GM12878 (cell line): ENCODE data around the gene SNED1. TPM values are rescaled to one million over a fixed set of nuclear protein-coding genes. Genes with fewer than 3 reads are reported as not detected.

Experiments used
- ATAC-seq: fragments of 200-7000 bp; cut with Tn5 transposase; 3 replicates; pipeline ENCODE4 v1.9.1; 2020; ENCODE audit warnings: mild to moderate bottlenecking, moderate library complexity
- BruUV-seq: library from RNA; stranded (reverse); fragments of 400-500 nt; replicated peaks from 2 replicates; lab custom pipeline; 2021; lab: Mats Ljungman, UMichigan
- CTCF ChIA-PET: fragments of 300-600 bp; sonication (Branson Sonifier 250); formaldehyde crosslinking; extraction: SDS; loops from one replicate; lab custom pipeline; 2021; ENCODE audit warnings: inconsistent platforms; lab: Yijun Ruan, JAX
- POLR2A ChIA-PET: fragments of 350-600 bp; formaldehyde crosslinking; extraction: SDS; loops from one replicate; lab custom pipeline; 2021; ENCODE audit warnings: inconsistent platforms; lab: Charles Lee
- RAD21 ChIA-PET: fragments of 300-600 bp; sonication (Branson Sonifier 250); formaldehyde crosslinking; loops from one replicate; lab custom pipeline; 2023; ENCODE audit warnings: antibody characterized with exemption; ENCODE audit not compliant: unreplicated experiment; lab: Charles Lee
- SMC1A ChIA-PET: fragments of 300-600 bp; sonication (Branson Sonifier 250); formaldehyde crosslinking; loops from one replicate; lab custom pipeline; 2023; ENCODE audit not compliant: unreplicated experiment, uncharacterized antibody; lab: Charles Lee
- DNase-seq: peaks from one replicate; pipeline ENCODE4 v3.0.0-alpha.2; 2011; ENCODE audit warnings: low read depth, low spot score
- FAIRE-seq: peaks from 3 replicates; lab custom pipeline; 2011; peaks lifted over from hg19 to GRCh38; lab: Jason Lieb, UNC
- H2AFZ ChIP-seq: 2 replicates; pipeline ENCODE4 v1.6.0; 2011; ENCODE audit warnings: low read depth, low read length, control low read depth; ENCODE audit not compliant: control insufficient read depth
- H3K27ac ChIP-seq: 2 replicates; pipeline ENCODE4 v1.5.1; 2011; ENCODE audit warnings: control low read depth; ENCODE audit not compliant: control insufficient read depth, insufficient read depth
- H3K27me3 ChIP-seq, 2 experiments: replicated peaks in 1 of 2; 2 replicates each; pipeline versions ENCODE4 v1.6.0 to v1.6.1; 2011; ENCODE audit warnings: low read length in 1 of 2; ENCODE audit not compliant: control insufficient read depth in 2 of 2, insufficient read depth in 2 of 2
- H3K36me3 ChIP-seq, 2 experiments: 2 replicates each; pipeline ENCODE4 v1.5.1; 2011; ENCODE audit warnings: low read length in 1 of 2; ENCODE audit not compliant: control insufficient read depth in 2 of 2, insufficient read depth in 2 of 2
- H3K4me1 ChIP-seq: 2 replicates; pipeline ENCODE4 v1.6.1; 2011; ENCODE audit warnings: mild to moderate bottlenecking, low read length, moderate library complexity, mixed read lengths; ENCODE audit not compliant: control insufficient read depth, insufficient read depth
- H3K4me2 ChIP-seq: 2 replicates; pipeline ENCODE4 v1.6.0; 2011; ENCODE audit warnings: control low read depth; ENCODE audit not compliant: control insufficient read depth, insufficient read depth
- H3K4me3 ChIP-seq: fragments of 200-600 bp; sonication (generic); 2 replicates; pipeline ENCODE4 v1.5.1; 2016
- H3K79me2 ChIP-seq: 2 replicates; pipeline ENCODE4 v1.6.0; 2011; ENCODE audit warnings: low read length; ENCODE audit not compliant: control insufficient read depth, insufficient read depth
- H3K9ac ChIP-seq: 2 replicates; pipeline ENCODE4 v1.8.0; 2011; ENCODE audit warnings: low read length, control low read depth, mixed read lengths; ENCODE audit not compliant: control insufficient read depth, insufficient read depth
- H3K9me3 ChIP-seq: replicated peaks from 3 replicates; pipeline ENCODE4 v1.5.1; 2011; ENCODE audit warnings: mild to moderate bottlenecking, low read length; ENCODE audit not compliant: control insufficient read depth, insufficient read depth
- H4K20me1 ChIP-seq: 2 replicates; pipeline ENCODE4 v1.6.0; 2011; ENCODE audit not compliant: control insufficient read depth, insufficient read depth
- HDAC2 ChIP-seq: fragments of 200-600 bp; sonication (generic); IDR thresholded peaks from 2 replicates; pipeline ENCODE4 v1.6.1; 2017
- MTA2 ChIP-seq: fragments of 450-650 bp; IDR thresholded peaks from 2 replicates; pipeline ENCODE4 v1.6.1; 2016; ENCODE audit warnings: low read depth, mild to moderate bottlenecking, moderate library complexity
- MYB ChIP-seq: fragments of 150-350 bp; IDR thresholded peaks from 2 replicates; pipeline ENCODE4 v1.6.1; 2014; ENCODE audit warnings: mild to moderate bottlenecking, low read depth, low read length, borderline replicate concordance
- NFYB ChIP-seq: IDR thresholded peaks from 2 replicates; pipeline ENCODE4 v1.6.1; 2011; ENCODE audit warnings: low read depth, mild to moderate bottlenecking, low read length, improper control_type of control experiment, moderate library complexity; ENCODE audit not compliant: insufficient read depth
- NR2C1 ChIP-seq: fragments of 450-650 bp; IDR thresholded peaks from 2 replicates; pipeline ENCODE4 v1.6.1; 2017; ENCODE audit warnings: antibody characterized with exemption, mild to moderate bottlenecking, moderate library complexity
- PML ChIP-seq: IDR thresholded peaks from 2 replicates; pipeline ENCODE4 v1.6.1; 2012; ENCODE audit warnings: low read length, inconsistent platforms
- SPI1 ChIP-seq: IDR thresholded peaks from 2 replicates; pipeline ENCODE4 v1.6.1; 2011; ENCODE audit warnings: low read depth, mild to moderate bottlenecking, low read length, moderate library complexity, borderline replicate concordance; ENCODE audit not compliant: insufficient read depth
- SREBF2 ChIP-seq: IDR thresholded peaks from 2 replicates; pipeline ENCODE4 v1.6.1; 2012; ENCODE audit warnings: mild to moderate bottlenecking, low read length
- TCF12 ChIP-seq: IDR thresholded peaks from 2 replicates; pipeline ENCODE4 v1.6.1; 2011; ENCODE audit warnings: low read depth, mild to moderate bottlenecking, low read length
- YBX1 ChIP-seq: fragments of 450-650 bp; IDR thresholded peaks from 2 replicates; pipeline ENCODE4 v1.6.1; 2016; ENCODE audit warnings: antibody characterized with exemption
- YY1 ChIP-seq: IDR thresholded peaks from 2 replicates; pipeline ENCODE4 v1.6.1; 2011; ENCODE audit warnings: low read depth, mild to moderate bottlenecking, low read length
- ZNF687 ChIP-seq: fragments of 450-650 bp; IDR thresholded peaks from 2 replicates; pipeline ENCODE4 v1.6.1; 2017; ENCODE audit warnings: mild to moderate bottlenecking, moderate library complexity
- WGBS: methylation state at CpG from one replicate; pipeline ENCODE4 v1.1.6; 2016; ENCODE audit warnings: low lambda C conversion rate; ENCODE audit not compliant: insufficient replicate concordance, insufficient coverage; ENCODE audit errors: missing lambda C conversion rate; 5-methylcytosine and 5-hydroxymethylcytosine counted together
- in situ Hi-C: fragments of 300-500 bp; cut with MboI; formaldehyde crosslinking; loops from 9 replicates; pipeline ENCODE4 v1.14.3; 2018; ENCODE audit warnings: mixed read lengths
- intact Hi-C: fragments of 100-400 bp; cut with micrococcal nuclease; formaldehyde crosslinking; loops from one replicate; pipeline ENCODE4 v1.14.2; 2022; ENCODE audit not compliant: unreplicated experiment
- polyA plus RNA-seq, 11 experiments: library from polyadenylated mRNA; depleted of rRNA in 4 of 11; unstranded in 6 of 11; stranded (reverse) in 5 of 11; fragments of >200 nt; fragmentation: Nextera tagmentation in 4 of 11; fragmentation: Illumina TruSeq in 1 of 11; extraction: Ambion mirVana in 4 of 11; extraction: Trizol in 1 of 11; gene quantifications; 1 replicate in 1 of 11; 2 replicates in 10 of 11; pipeline versions ENCODE4 v1.2.1 to v1.2.3, GENCODE V29; 2011 to 2016; ENCODE audit warnings: inconsistent platforms in 2 of 11, missing spikeins in 2 of 11, low read depth in 1 of 11
- total RNA-seq, 4 experiments: library from RNA; depleted of rRNA in 3 of 4; stranded (reverse); fragments of >200 nt in 3 of 4; fragmentation: Illumina TruSeq in 1 of 4; extraction: Trizol in 1 of 4; gene quantifications; 2 replicates each; pipeline versions ENCODE4 v1.2.1 to v1.2.3, GENCODE V29; 2013 to 2021

Gene SNED1
- total and polyA plus RNA-seq, 10 of the 15 experiments (the other 5 are each of a cell fraction or from before 2014, with no cell fraction given): 0.05 to 8.4 (median 3.0) TPM

- TF ChIP-seq NFYB: no peak
- no peak for TF ChIP-seq PML
- TF ChIP-seq TCF12: no peak
Observed at GRCh38 chr2:241014224-241014623, 15.8 kb downstream of the SNED1 start (continued).

- no peaks in the 10 kb centered on the region for H3K9me3 ChIP-seq
- H3K4me2 ChIP-seq: no peak overlapping the region
- DNase-seq (no peak), ATAC-seq (no peak), FAIRE-seq (no peak)
- H2AFZ ChIP-seq: no peak overlapping the region
- ChIA-PET POLR2A (no interaction called here), SMC1A (no interaction called here), CTCF (no interaction called here), RAD21 (no interaction called here)
- no peak overlapping the region for H3K27ac ChIP-seq
- no peaks in the 10 kb centered on the region; a peak in 3 of 4 replicates for H3K27me3 ChIP-seq
- WGBS: 65% methylated on average over 10 of the region's 10 CpGs
- H3K36me3 ChIP-seq: no peaks in the 10 kb centered on the region
- TF ChIP-seq NR2C1 (no peak), YBX1 (no peak), HDAC2 (no peak), SREBF2 (no peak), SPI1 (no peak), YY1 (no peak), ZNF687 (no peak), MYB (no peak), MTA2 (no peak)
- H3K9ac ChIP-seq: no peak overlapping the region
- H4K20me1 ChIP-seq: no peaks in the 10 kb centered on the region
- intact Hi-C loops (no loop called here), in situ Hi-C loops (no loop called here)
- no peaks in the 10 kb centered on the region for H3K4me1 ChIP-seq
- H3K79me2 ChIP-seq: no peaks in the 10 kb centered on the region
- no TSS peak for BruUV-seq
- no peak overlapping the region for H3K4me3 ChIP-seq
Observed at GRCh38 chr2:241014764-241015163, 16.3 kb downstream of the SNED1 start.
